Stomach (tissue), 4 donors: ENCODE data around the gene FBXL16.

Experiments used
- POLR2A ChIP-seq, 4 donors: fragments of 450-650 bp; IDR thresholded peaks; one replicate each; pipeline ENCODE4 v1.6.1; 2016; ENCODE audit warnings: antibody characterized with exemption in 4 of 4, control low read depth in 2 of 4, mild to moderate bottlenecking in 1 of 4, moderate library complexity in 1 of 4
- TF ChIP-seq, protein P1 (sequence below), 7 experiments: fragments of 450-650 bp in 4 of 7; fragments of 200-600 bp in 3 of 7; sonication (generic) in 3 of 7; IDR thresholded peaks; one replicate each; pipeline ENCODE4 v1.5.1; 2016 to 2019; ENCODE audit warnings: antibody characterized with exemption in 7 of 7, control low read depth in 2 of 7, mild to moderate bottlenecking in 1 of 7

DNA sequence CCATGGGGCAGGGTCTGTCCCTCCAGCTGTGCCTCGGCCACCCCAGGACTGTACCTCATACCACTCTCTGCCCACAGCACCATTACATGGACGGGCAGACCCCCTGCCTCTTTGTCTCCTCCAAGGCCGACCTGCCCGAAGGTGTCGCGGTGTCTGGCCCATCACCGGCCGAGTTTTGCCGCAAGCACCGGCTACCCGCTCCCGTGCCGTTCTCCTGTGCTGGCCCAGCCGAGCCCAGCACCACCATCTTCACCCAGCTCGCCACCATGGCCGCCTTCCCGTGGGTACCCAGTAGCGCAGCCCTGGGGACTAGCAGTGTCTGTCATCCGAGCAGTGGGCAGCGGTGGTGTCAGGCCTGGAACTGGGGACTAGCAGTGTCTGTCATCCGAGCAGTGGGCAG, 32.8 kb downstream of the FBXL16 start:
- TF ChIP-seq, protein P1, sequence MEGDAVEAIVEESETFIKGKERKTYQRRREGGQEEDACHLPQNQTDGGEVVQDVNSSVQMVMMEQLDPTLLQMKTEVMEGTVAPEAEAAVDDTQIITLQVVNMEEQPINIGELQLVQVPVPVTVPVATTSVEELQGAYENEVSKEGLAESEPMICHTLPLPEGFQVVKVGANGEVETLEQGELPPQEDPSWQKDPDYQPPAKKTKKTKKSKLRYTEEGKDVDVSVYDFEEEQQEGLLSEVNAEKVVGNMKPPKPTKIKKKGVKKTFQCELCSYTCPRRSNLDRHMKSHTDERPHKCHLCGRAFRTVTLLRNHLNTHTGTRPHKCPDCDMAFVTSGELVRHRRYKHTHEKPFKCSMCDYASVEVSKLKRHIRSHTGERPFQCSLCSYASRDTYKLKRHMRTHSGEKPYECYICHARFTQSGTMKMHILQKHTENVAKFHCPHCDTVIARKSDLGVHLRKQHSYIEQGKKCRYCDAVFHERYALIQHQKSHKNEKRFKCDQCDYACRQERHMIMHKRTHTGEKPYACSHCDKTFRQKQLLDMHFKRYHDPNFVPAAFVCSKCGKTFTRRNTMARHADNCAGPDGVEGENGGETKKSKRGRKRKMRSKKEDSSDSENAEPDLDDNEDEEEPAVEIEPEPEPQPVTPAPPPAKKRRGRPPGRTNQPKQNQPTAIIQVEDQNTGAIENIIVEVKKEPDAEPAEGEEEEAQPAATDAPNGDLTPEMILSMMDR (IDR thresholded peaks at IDR 0.05) = no peak
- TF ChIP-seq POLR2A (IDR thresholded peaks at IDR 0.05) = no peak
